PC-3 (cell line): ENCODE measurements around the gene CGNL1. TPM values are rescaled to one million over a fixed set of nuclear protein-coding genes. Genes with fewer than 3 reads are reported as not detected.

Experiments used
- ATAC-seq: fragments of 200-7000 bp; cut with Tn5 transposase; 2 replicates; pipeline ENCODE4 v1.9.1; 2020; ENCODE audit warnings: mild to moderate bottlenecking, moderate library complexity
- BruUV-seq: library from RNA; stranded (reverse); fragments of 400-500 nt; replicated peaks from 2 replicates; lab custom pipeline; 2021; lab: Mats Ljungman, UMichigan
- CTCF ChIA-PET: fragments of 300-600 bp; sonication (Branson Sonifier 250); formaldehyde crosslinking; loops from one replicate; lab custom pipeline; 2022; ENCODE audit warnings: antibody characterized with exemption; lab: Charles Lee
- POLR2A ChIA-PET: fragments of 300-600 bp; sonication (Branson Sonifier 250); formaldehyde crosslinking; loops from one replicate; lab custom pipeline; 2022; ENCODE audit warnings: antibody characterized with exemption; ENCODE audit not compliant: unreplicated experiment; lab: Charles Lee
- DNase-seq: peaks from one replicate; pipeline ENCODE4 v3.0.0-alpha.2; 2015
- H2AFZ ChIP-seq: fragments of 300-600 bp; sonication (generic); 2 replicates; pipeline ENCODE4 v1.6.0; 2016; ENCODE audit warnings: antibody characterized with exemption, low read length
- H3F3A ChIP-seq: fragments of 300-600 bp; sonication (generic); one replicate; pipeline ENCODE4 v1.6.0; 2017; ENCODE audit warnings: antibody characterized with exemption, low read length, control low read depth, mild to moderate bottlenecking; ENCODE audit not compliant: unreplicated experiment
- H3K27ac ChIP-seq: fragments of 300-600 bp; sonication (generic); 2 replicates; pipeline ENCODE4 v1.5.1; 2016; ENCODE audit warnings: mild to moderate bottlenecking, low read length
- H3K27me3 ChIP-seq: fragments of 300-600 bp; sonication (generic); 2 replicates; pipeline ENCODE4 v1.6.1; 2016; ENCODE audit warnings: low read length, mixed read lengths
- H3K36me3 ChIP-seq: fragments of 300-600 bp; sonication (generic); 2 replicates; pipeline ENCODE4 v1.6.1; 2016; ENCODE audit warnings: low read depth, mixed run types, low read length, mixed read lengths
- H3K4me1 ChIP-seq: fragments of 300-600 bp; sonication (generic); 2 replicates; pipeline ENCODE4 v1.5.1; 2016; ENCODE audit warnings: low read length; ENCODE audit not compliant: insufficient read depth
- H3K4me2 ChIP-seq: fragments of 300-600 bp; sonication (generic); 2 replicates; pipeline ENCODE4 v1.6.0; 2016; ENCODE audit warnings: low read length
- H3K4me3 ChIP-seq: fragments of 300-600 bp; sonication (generic); 2 replicates; pipeline ENCODE4 v1.5.1; 2016; ENCODE audit warnings: mild to moderate bottlenecking, low read length, mixed read lengths
- H3K79me2 ChIP-seq: fragments of 300-600 bp; sonication (generic); 2 replicates; pipeline ENCODE4 v1.6.1; 2017; ENCODE audit warnings: low read length, mixed read lengths
- H3K9ac ChIP-seq: fragments of 300-600 bp; sonication (generic); 2 replicates; pipeline ENCODE4 v1.6.0; 2016; ENCODE audit warnings: mild to moderate bottlenecking, low read length
- H3K9me2 ChIP-seq: fragments of 300-600 bp; sonication (generic); replicated peaks from 2 replicates; pipeline ENCODE4 v1.6.1; 2016; ENCODE audit warnings: mixed run types, low read length, mixed read lengths
- H3K9me3 ChIP-seq: fragments of 300-600 bp; sonication (generic); 2 replicates; pipeline ENCODE4 v1.6.1; 2016; ENCODE audit warnings: low read length, mixed read lengths
- H4K20me1 ChIP-seq: fragments of 300-600 bp; sonication (generic); 2 replicates; pipeline ENCODE4 v1.6.1; 2016; ENCODE audit warnings: low read length, mixed read lengths
- EZH2 ChIP-seq: fragments of 300-600 bp; sonication (generic); IDR thresholded peaks from one replicate; pipeline ENCODE4 v1.6.1; 2017; ENCODE audit warnings: antibody characterized with exemption, mild to moderate bottlenecking, low read length; ENCODE audit not compliant: unreplicated experiment
- EZH2phosphoT487 ChIP-seq: fragments of 300-600 bp; sonication (generic); IDR thresholded peaks from 2 replicates; pipeline ENCODE4 v1.6.1; 2018; ENCODE audit warnings: mild to moderate bottlenecking, antibody characterized with exemption, low read length, borderline replicate concordance
- intact Hi-C: fragments of 100-400 bp; cut with micrococcal nuclease; formaldehyde crosslinking; loops from 2 replicates; pipeline ENCODE4 v1.9.0; 2023
- total RNA-seq: library from RNA; depleted of rRNA; stranded (reverse); fragments of >200 nt; gene quantifications from 2 replicates; pipeline ENCODE4 v1.2.3, GENCODE V29; 2014
- TF ChIP-seq, protein P1 (sequence below): fragments of 300-600 bp; sonication (generic); conservative IDR thresholded peaks from 2 replicates; pipeline ENCODE4 v1.5.1; 2017; ENCODE audit warnings: antibody characterized with exemption, low read depth, mild to moderate bottlenecking, low read length

Gene CGNL1
- total RNA-seq, 1 experiment from 2014 or later = 0.66 TPM

DNA sequence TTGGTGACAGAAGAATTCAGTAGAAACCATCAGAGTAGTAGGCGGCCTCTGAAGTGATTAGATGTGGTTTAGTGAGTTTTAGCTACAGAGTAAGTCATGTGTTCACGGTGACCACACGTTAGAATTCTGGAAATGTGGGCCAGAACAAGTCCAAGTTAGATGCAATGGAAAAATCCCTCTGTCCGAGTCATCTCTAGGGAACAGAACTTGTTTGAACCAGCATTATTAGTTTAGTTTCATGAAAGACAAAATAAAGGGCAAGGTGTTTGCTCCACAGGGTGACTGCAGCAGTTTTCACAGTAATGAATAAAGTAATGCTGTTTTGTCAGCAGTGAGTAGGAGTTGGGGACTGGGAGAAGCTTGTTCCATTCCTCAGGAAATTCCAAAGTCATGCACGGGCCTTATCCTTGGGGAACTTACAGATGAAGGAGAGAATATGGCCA lies 100.2 kb downstream of the CGNL1 start:
- no peak for TF ChIP-seq EZH2
- TF ChIP-seq, protein P1, sequence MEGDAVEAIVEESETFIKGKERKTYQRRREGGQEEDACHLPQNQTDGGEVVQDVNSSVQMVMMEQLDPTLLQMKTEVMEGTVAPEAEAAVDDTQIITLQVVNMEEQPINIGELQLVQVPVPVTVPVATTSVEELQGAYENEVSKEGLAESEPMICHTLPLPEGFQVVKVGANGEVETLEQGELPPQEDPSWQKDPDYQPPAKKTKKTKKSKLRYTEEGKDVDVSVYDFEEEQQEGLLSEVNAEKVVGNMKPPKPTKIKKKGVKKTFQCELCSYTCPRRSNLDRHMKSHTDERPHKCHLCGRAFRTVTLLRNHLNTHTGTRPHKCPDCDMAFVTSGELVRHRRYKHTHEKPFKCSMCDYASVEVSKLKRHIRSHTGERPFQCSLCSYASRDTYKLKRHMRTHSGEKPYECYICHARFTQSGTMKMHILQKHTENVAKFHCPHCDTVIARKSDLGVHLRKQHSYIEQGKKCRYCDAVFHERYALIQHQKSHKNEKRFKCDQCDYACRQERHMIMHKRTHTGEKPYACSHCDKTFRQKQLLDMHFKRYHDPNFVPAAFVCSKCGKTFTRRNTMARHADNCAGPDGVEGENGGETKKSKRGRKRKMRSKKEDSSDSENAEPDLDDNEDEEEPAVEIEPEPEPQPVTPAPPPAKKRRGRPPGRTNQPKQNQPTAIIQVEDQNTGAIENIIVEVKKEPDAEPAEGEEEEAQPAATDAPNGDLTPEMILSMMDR = no peak
- TF ChIP-seq EZH2phosphoT487 = no peak
- Histone ChIP-seq H3K9me2 (no peaks in the 10 kb centered on the region), H3K9me3 (no peaks in the 10 kb centered on the region), H3K9ac (no peak overlapping the region), H3K4me3 (no peak overlapping the region), H3K36me3 (no peaks in the 10 kb centered on the region), H3K27ac (no peak overlapping the region), H3K4me1 (peaks cover 5% of the 10 kb centered on the region; the same call in 1 of the 2 replicates), H3K79me2 (no peaks in the 10 kb centered on the region), H3F3A (no peaks in the 10 kb centered on the region), H4K20me1 (no peaks in the 10 kb centered on the region), H2AFZ (no peak overlapping the region), H3K27me3 (no peaks in the 10 kb centered on the region), H3K4me2 (no peak overlapping the region)
- CTCF ChIA-PET = no interaction called here
- POLR2A ChIA-PET = no interaction called here
- intact Hi-C loops = no loop called here
- no TSS peak for BruUV-seq
- ATAC-seq = no peak
- no peak for DNase-seq

- H3K9ac ChIP-seq = no peak overlapping the region
- DNase-seq (no peak), ATAC-seq (no peak)
- H3K9me2 ChIP-seq = no peaks in the 10 kb centered on the region
- no peaks in the 10 kb centered on the region for H3K9me3 ChIP-seq
- H3K27ac ChIP-seq = no peak overlapping the region
- CTCF ChIA-PET = no interaction called here
- no peaks in the 10 kb centered on the region for H3K79me2 ChIP-seq
- H3F3A ChIP-seq = no peaks in the 10 kb centered on the region
- H3K4me3 ChIP-seq = no peak overlapping the region
- H3K27me3 ChIP-seq = no peaks in the 10 kb centered on the region
- no peaks in the 10 kb centered on the region for H4K20me1 ChIP-seq
- H3K4me1 ChIP-seq = peaks cover 5% of the 10 kb centered on the region; the same call in 1 of the 2 replicates
- TF ChIP-seq EZH2phosphoT487 (no peak), EZH2 (no peak)
- TF ChIP-seq, protein P1 = no peak
- no TSS peak for BruUV-seq
- no peak overlapping the region for H3K4me2 ChIP-seq
- intact Hi-C loops = no loop called here
- H2AFZ ChIP-seq = no peak overlapping the region
- no peaks in the 10 kb centered on the region for H3K36me3 ChIP-seq
- POLR2A ChIA-PET = no interaction called here
Measured at GRCh38 chr15:57477736-57478522, 101.6 kb downstream of the CGNL1 start.

- CTCF ChIA-PET = no interaction called here
- Histone ChIP-seq H3K4me2 (no peak overlapping the region), H3K4me1 (peaks cover 5% of the 10 kb centered on the region; the same call in 1 of the 2 replicates), H3K4me3 (no peak overlapping the region), H3K9me3 (no peaks in the 10 kb centered on the region), H4K20me1 (no peaks in the 10 kb centered on the region), H3K9me2 (no peaks in the 10 kb centered on the region), H3K36me3 (no peaks in the 10 kb centered on the region), H2AFZ (no peak overlapping the region), H3K79me2 (no peaks in the 10 kb centered on the region), H3K27ac (no peak overlapping the region), H3F3A (no peaks in the 10 kb centered on the region), H3K27me3 (no peaks in the 10 kb centered on the region), H3K9ac (no peak overlapping the region)
- TF ChIP-seq EZH2phosphoT487 (no peak), EZH2 (no peak)
- TF ChIP-seq, protein P1 = no peak
- intact Hi-C loops = no loop called here
- no peak for DNase-seq
- no peak for ATAC-seq
- BruUV-seq = no TSS peak
- POLR2A ChIA-PET = no interaction called here
Measured at GRCh38 chr15:57479005-57479404, 102.7 kb downstream of the CGNL1 start.
